Loucy (cell line): ENCODE measurements around the gene SLFN12.

ENCODE experiments used
- CTCF ChIP-seq: fragments of 200-600 bp; sonication (generic); conservative IDR thresholded peaks from 2 replicates; pipeline ENCODE4 v1.5.1; 2014; ENCODE audit warnings: mild to moderate bottlenecking, antibody characterized with exemption, low read length
- EZH2phosphoT487 ChIP-seq: fragments of 200-600 bp; IDR thresholded peaks from 2 replicates; pipeline ENCODE4 v1.6.1; 2018; ENCODE audit warnings: antibody characterized with exemption, mild to moderate bottlenecking, moderate library complexity, borderline replicate concordance

GRCh38 chr17:35460354-35460851 is 28.1 kb upstream of the SLFN12 start:
- TF ChIP-seq CTCF (no peak), EZH2phosphoT487 (no peak)
